ENCODE measurements around the gene MEOX2. TPM values are rescaled to one million over a fixed set of nuclear protein-coding genes. Genes with fewer than 3 reads are reported as not detected.

MEOX2 gene
- total and polyA plus RNA-seq, 2 of the 8 experiments (the other 6 are each of a cell fraction or from before 2014, with no cell fraction given): 0.05 to 0.19 TPM

- H3K27me3 ChIP-seq (replicated peaks in 1 of 4; ENCODE audit: control insufficient read depth in 3 of 4, extremely low read depth in 1 of 4, insufficient read depth in 3 of 4, low read length in 3 of 4): no peaks in the 10 kb centered on the region
- H3K23me2 ChIP-seq (ENCODE audit: low read depth, low read length): no peaks in the 10 kb centered on the region; the same call in 1 of the 2 replicates
- no peak overlapping the region for H3K4ac ChIP-seq (replicated peaks; ENCODE audit: insufficient read length, low read depth, low read length)
- H3K79me1 ChIP-seq (ENCODE audit: low read depth, low read length): no peaks in the 10 kb centered on the region
- FAIRE-seq (no peak), DNase-seq (ENCODE audit: low read depth in 1 of 2, low spot score in 2 of 2) (no peak)
- no peaks in the 10 kb centered on the region for H3K79me2 ChIP-seq (ENCODE audit: control insufficient read depth in 1 of 2, insufficient read depth in 2 of 2, low read length in 2 of 2)
- no peak overlapping the region for H2BK5ac ChIP-seq (ENCODE audit: low read depth, low read length)
- H2BK15ac ChIP-seq (ENCODE audit: low read length): no peak overlapping the region
- H3K23ac ChIP-seq (ENCODE audit: insufficient read length): no peak overlapping the region
- H3K4me1 ChIP-seq (replicated peaks in 1 of 4; ENCODE audit: control insufficient read depth in 3 of 4, insufficient read depth in 4 of 4, low read length in 3 of 4): no peaks in the 10 kb centered on the region
- H3K27ac ChIP-seq (ENCODE audit: low read depth, low read length): no peak overlapping the region
- WGBS, 2 experiments (ENCODE audit: extremely low coverage in 1 of 2, insufficient coverage in 1 of 2, insufficient read length in 1 of 2, insufficient replicate concordance in 2 of 2, low coverage in 1 of 2, low lambda C conversion rate in 2 of 2, missing lambda C conversion rate in 1 of 2): 89% methylated on average over 3 of the region's 3 CpGs; no CpG with 5 or more reads in 1 of the 2 experiments
- no peak overlapping the region for H3K14ac ChIP-seq (ENCODE audit: insufficient read length)
- no peaks in the 10 kb centered on the region for H4K20me1 ChIP-seq (replicated peaks in 1 of 2; ENCODE audit: control insufficient read depth in 1 of 2, insufficient read depth in 2 of 2, low read length in 2 of 2)
- H4K8ac ChIP-seq (ENCODE audit: extremely low read depth, insufficient read depth, low read length): no peak overlapping the region
- H2BK120ac ChIP-seq (replicated peaks; ENCODE audit: low read depth, low read length): no peak overlapping the region
- H4K91ac ChIP-seq (replicated peaks; ENCODE audit: insufficient read length, low read length): no peak overlapping the region
- H3K9me3 ChIP-seq (ENCODE audit: insufficient read depth in 2 of 2, low read depth in 1 of 2, low read length in 1 of 2): peaks cover 7 to 12% of the 10 kb centered on the region in 2 experiments
- H3K36me3 ChIP-seq (ENCODE audit: control insufficient read depth in 2 of 4, insufficient read depth in 4 of 4, low read length in 3 of 4): 0 out of 8 replicates have a peak, but pooled peaks cover 0 to 3% (median 0%) of the 10 kb centered on the region in 4 experiments
- no peak overlapping the region for H3K9ac ChIP-seq (replicated peaks in 1 of 4; ENCODE audit: extremely low read depth in 1 of 4, low read depth in 3 of 4, low read length in 3 of 4)
- ChIA-PET CTCF (ENCODE audit: partially characterized antibody) (interaction anchor here (0.7 to 1.0 kb wide), 2 partner anchors 10 to 52 kb away, joined by 3 to 4 read pairs; no protein-coding TSS in a partner anchor), POLR2A (ENCODE audit: partially characterized antibody) (no interaction called here)
- no peak overlapping the region for H4K5ac ChIP-seq (ENCODE audit: insufficient read length, low read depth, low read length)
- H2BK20ac ChIP-seq (ENCODE audit: low read length): no peak overlapping the region
- no peak overlapping the region for H3K4me2 ChIP-seq (ENCODE audit: insufficient read depth in 1 of 2, low read depth in 2 of 2, low read length in 2 of 2)
- no peak overlapping the region for H2BK12ac ChIP-seq (ENCODE audit: low read depth, low read length)
- no peak overlapping the region for H3K4me3 ChIP-seq (ENCODE audit: extremely low read depth in 1 of 4, insufficient read depth in 2 of 4, low read depth in 3 of 4, low read length in 4 of 4)
- H3K56ac ChIP-seq (replicated peaks; ENCODE audit: insufficient read length, low read depth, low read length): no peak overlapping the region
- H2AK5ac ChIP-seq (ENCODE audit: low read depth, low read length): no peak overlapping the region
- no peak overlapping the region for H2AFZ ChIP-seq (ENCODE audit: low read length)
- H3K18ac ChIP-seq (ENCODE audit: extremely low read depth, low read length): no peak overlapping the region
- TF ChIP-seq TAF1 (IDR thresholded peaks at IDR 0.05; ENCODE audit: low read depth, low read length) (no peak), CHD1 (IDR thresholded peaks at IDR 0.05; ENCODE audit: low read depth, low read length) (no peak), JUN (IDR thresholded peaks at IDR 0.05; ENCODE audit: low read depth, low read length) (no peak), KDM5A (IDR thresholded peaks at IDR 0.05; ENCODE audit: low read length) (no peak), CBX8 (IDR thresholded peaks at IDR 0.05; ENCODE audit: borderline replicate concordance, low read depth, low read length) (no peak), CBX5 (IDR thresholded peaks at IDR 0.05; ENCODE audit: low read depth, low read length) (no peak), GTF2F1 (IDR thresholded peaks at IDR 0.05; ENCODE audit: borderline replicate concordance, low read depth, low read length) (no peak), SIRT6 (IDR thresholded peaks at IDR 0.05; ENCODE audit: low read length) (no peak), NANOG (IDR thresholded peaks at IDR 0.05; ENCODE audit: insufficient read depth, low read depth, low read length, poor library complexity, severe bottlenecking) (no peak), BACH1 (IDR thresholded peaks at IDR 0.05; ENCODE audit: low read length) (no peak), SRF (IDR thresholded peaks at IDR 0.05; ENCODE audit: low read depth, low read length) (no peak), HDAC6 (IDR thresholded peaks at IDR 0.05; ENCODE audit: low read depth, low read length) (no peak)
- TF ChIP-seq, protein P1, sequence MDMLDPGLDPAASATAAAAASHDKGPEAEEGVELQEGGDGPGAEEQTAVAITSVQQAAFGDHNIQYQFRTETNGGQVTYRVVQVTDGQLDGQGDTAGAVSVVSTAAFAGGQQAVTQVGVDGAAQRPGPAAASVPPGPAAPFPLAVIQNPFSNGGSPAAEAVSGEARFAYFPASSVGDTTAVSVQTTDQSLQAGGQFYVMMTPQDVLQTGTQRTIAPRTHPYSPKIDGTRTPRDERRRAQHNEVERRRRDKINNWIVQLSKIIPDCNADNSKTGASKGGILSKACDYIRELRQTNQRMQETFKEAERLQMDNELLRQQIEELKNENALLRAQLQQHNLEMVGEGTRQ (IDR thresholded peaks at IDR 0.05; ENCODE audit: low read length): no peak
These were observed 105.7 kb downstream of the MEOX2 start for GRCh38 chr7:15580604-15581351.

Data from H1 (cell line).